KMS-11 (cell line): ENCODE results near the gene STX16.

Source experiments
- H2AFZ ChIP-seq: fragments of 200-600 bp; sonication (generic); 2 replicates; pipeline ENCODE4 v1.6.1; 2016; ENCODE audit warnings: antibody characterized with exemption, mixed run types, low read depth
- H3K27ac ChIP-seq: fragments of 200-600 bp; sonication (generic); 2 replicates; pipeline ENCODE4 v1.6.1; 2016; ENCODE audit warnings: mild to moderate bottlenecking, mixed run types
- H3K27me3 ChIP-seq: fragments of 200-600 bp; sonication (generic); 2 replicates; pipeline ENCODE4 v1.6.1; 2017; ENCODE audit warnings: mild to moderate bottlenecking, low read depth, mixed run types, moderate library complexity; ENCODE audit not compliant: insufficient read depth
- H3K36me3 ChIP-seq: fragments of 200-600 bp; sonication (generic); 2 replicates; pipeline ENCODE4 v1.6.1; 2017; ENCODE audit warnings: mild to moderate bottlenecking, mixed run types; ENCODE audit not compliant: insufficient read depth
- H3K4me1 ChIP-seq: fragments of 200-600 bp; sonication (generic); 2 replicates; pipeline ENCODE4 v1.6.1; 2016; ENCODE audit warnings: mild to moderate bottlenecking, low read depth, mixed run types; ENCODE audit not compliant: poor library complexity, severe bottlenecking
- H3K4me2 ChIP-seq: fragments of 200-600 bp; sonication (generic); 2 replicates; pipeline ENCODE4 v1.7.0; 2016; ENCODE audit warnings: mild to moderate bottlenecking, mixed run types
- H3K4me3 ChIP-seq: fragments of 200-600 bp; sonication (generic); IDR thresholded peaks from 2 replicates; pipeline ENCODE4 v1.6.1; 2017; ENCODE audit warnings: low read depth, low read length, mixed read lengths; ENCODE audit not compliant: insufficient read depth
- H3K79me2 ChIP-seq: fragments of 200-600 bp; sonication (generic); 2 replicates; pipeline ENCODE4 v1.6.1; 2016; ENCODE audit warnings: low read depth, mixed run types; ENCODE audit not compliant: insufficient read depth
- H3K9ac ChIP-seq: fragments of 200-600 bp; sonication (generic); 2 replicates; pipeline ENCODE4 v1.6.1; 2016; ENCODE audit warnings: mild to moderate bottlenecking, mixed run types
- H4K20me1 ChIP-seq: fragments of 200-600 bp; sonication (generic); 2 replicates; pipeline ENCODE4 v1.6.1; 2016; ENCODE audit warnings: mild to moderate bottlenecking, mixed run types; ENCODE audit not compliant: insufficient read depth
- CTCF ChIP-seq: fragments of 200-600 bp; sonication (generic); conservative IDR thresholded peaks from 2 replicates; pipeline ENCODE4 v1.6.1; 2017; ENCODE audit warnings: low read depth, mild to moderate bottlenecking, antibody characterized with exemption, low read length, moderate library complexity, mixed read lengths

STX16 gene

GRCh38 chr20:58678806-58679205, 27.7 kb downstream of the STX16 start:
- H3K27me3 ChIP-seq, result no peaks in the 10 kb centered on the region
- no peaks in the 10 kb centered on the region for H3K4me1 ChIP-seq
- no peak overlapping the region for H2AFZ ChIP-seq
- TF ChIP-seq CTCF, result no peak
- no peaks in the 10 kb centered on the region; the same call in 1 of the 2 replicates for H3K36me3 ChIP-seq
- no peak overlapping the region for H3K27ac ChIP-seq
- H3K4me3 ChIP-seq, result no peak overlapping the region
- H3K79me2 ChIP-seq, result no peaks in the 10 kb centered on the region
- no peaks in the 10 kb centered on the region for H4K20me1 ChIP-seq
- H3K9ac ChIP-seq, result no peak overlapping the region
- no peak overlapping the region for H3K4me2 ChIP-seq

GRCh38 chr20:58682656-58683531, 31.8 kb downstream of the STX16 start:
- TF ChIP-seq CTCF, result no peak
- no peaks in the 10 kb centered on the region for H3K36me3 ChIP-seq

GRCh38 chr20:58684291-58684690, 33.2 kb downstream of the STX16 start:
- Histone ChIP-seq H3K27me3 (no peaks in the 10 kb centered on the region), H3K4me3 (no peak overlapping the region), H2AFZ (no peak overlapping the region), H3K4me2 (no peak overlapping the region), H3K79me2 (no peaks in the 10 kb centered on the region), H3K4me1 (no peaks in the 10 kb centered on the region), H4K20me1 (no peaks in the 10 kb centered on the region), H3K36me3 (no peaks in the 10 kb centered on the region), H3K9ac (no peak overlapping the region), H3K27ac (no peak overlapping the region)
- TF ChIP-seq CTCF, result no peak

More at GRCh38 chr20:58682656-58683531, 31.8 kb downstream of the STX16 start:
- Histone ChIP-seq H2AFZ (no peak overlapping the region), H4K20me1 (no peaks in the 10 kb centered on the region), H3K27me3 (no peaks in the 10 kb centered on the region), H3K27ac (no peak overlapping the region), H3K4me1 (no peaks in the 10 kb centered on the region), H3K79me2 (no peaks in the 10 kb centered on the region), H3K9ac (no peak overlapping the region), H3K4me2 (no peak overlapping the region), H3K4me3 (no peak overlapping the region)

GRCh38 chr20:58685988-58686387, 34.9 kb downstream of the STX16 start:
- no peak overlapping the region for H3K4me3 ChIP-seq
- H3K4me1 ChIP-seq, result no peaks in the 10 kb centered on the region
- no peaks in the 10 kb centered on the region for H3K27me3 ChIP-seq
- H3K9ac ChIP-seq, result no peak overlapping the region
- no peak overlapping the region for H3K4me2 ChIP-seq
- H2AFZ ChIP-seq, result no peak overlapping the region
- no peak overlapping the region for H3K27ac ChIP-seq
- H4K20me1 ChIP-seq, result no peaks in the 10 kb centered on the region
- H3K36me3 ChIP-seq, result no peaks in the 10 kb centered on the region
- H3K79me2 ChIP-seq, result no peaks in the 10 kb centered on the region
- TF ChIP-seq CTCF, result no peak
